ENCODE measurements around the gene BRD7.

Gene BRD7

GRCh38 chr16:50371036-50371716, 2.4 kb upstream of the BRD7 start:
- no peak for TF ChIP-seq CTCF (IDR thresholded peaks at IDR 0.05; ENCODE audit: low read length, missing control alignments)
- DNase-seq (ENCODE audit: low read depth), result no peak

GRCh38 chr16:50369133-50369804, 481 bp upstream of the BRD7 start:
- no peak for TF ChIP-seq CTCF (IDR thresholded peaks at IDR 0.05; ENCODE audit: low read length, missing control alignments)
- DNase-seq (ENCODE audit: low read depth), result no peak
- peak overlapping the region; percentile 47 for H3K4me3 ChIP-seq (replicated peaks; ENCODE audit: low read depth, low read length)

More at GRCh38 chr16:50371036-50371716, 2.4 kb upstream of the BRD7 start:
- no peak overlapping the region for H3K4me3 ChIP-seq (replicated peaks; ENCODE audit: low read depth, low read length)

- DNase-seq (ENCODE audit: low read depth), result no peak
- no peak for TF ChIP-seq CTCF (IDR thresholded peaks at IDR 0.05; ENCODE audit: low read length, missing control alignments)
- H3K4me3 ChIP-seq (replicated peaks; ENCODE audit: low read depth, low read length), result peak overlapping the region; percentile 69
Measured at GRCh38 chr16:50367777-50368409, 895 bp downstream of the BRD7 start.

- no peak for DNase-seq (ENCODE audit: low read depth)
- no peak for TF ChIP-seq CTCF (IDR thresholded peaks at IDR 0.05; ENCODE audit: low read length, missing control alignments)
- no peak overlapping the region for H3K4me3 ChIP-seq (replicated peaks; ENCODE audit: low read depth, low read length)
Measured at GRCh38 chr16:50365791-50366575, 2.8 kb downstream of the BRD7 start.

GRCh38 chr16:50363656-50364055, 5.1 kb downstream of the BRD7 start:
- no peak overlapping the region for H3K4me3 ChIP-seq (replicated peaks; ENCODE audit: low read depth, low read length)
- TF ChIP-seq CTCF (IDR thresholded peaks at IDR 0.05; ENCODE audit: low read length, missing control alignments), result no peak
- DNase-seq (ENCODE audit: low read depth), result no peak

- no peak for DNase-seq (ENCODE audit: low read depth)
- no peak overlapping the region for H3K4me3 ChIP-seq (replicated peaks; ENCODE audit: low read depth, low read length)
- no peak for TF ChIP-seq CTCF (IDR thresholded peaks at IDR 0.05; ENCODE audit: low read length, missing control alignments)
Measured at GRCh38 chr16:50360779-50361178, 8.0 kb downstream of the BRD7 start.

Measured in fibroblast of pulmonary artery (primary cell).